ENCODE results near the gene PCCA. TPM values are rescaled to one million over a fixed set of nuclear protein-coding genes. Genes with fewer than 3 reads are reported as not detected.

Gene PCCA
- total and polyA plus RNA-seq, 2 donors (not counting 3 experiments of a cell fraction or from before 2014, with no cell fraction given): 5.7 to 20.2 TPM

- BruUV-seq (replicated peaks): no TSS peak
- Histone ChIP-seq H2AFZ (ENCODE audit: low read depth, low read length) (no peak overlapping the region), H3K9ac (replicated peaks; ENCODE audit: extremely low read depth, insufficient read depth, low read length) (no peak overlapping the region), H3K9me3 (replicated peaks; ENCODE audit: control insufficient read depth, insufficient read depth, low read length) (no peaks in the 10 kb centered on the region), H3K9me1 (replicated peaks; ENCODE audit: control insufficient read depth, extremely low read depth, insufficient read depth, low read length) (no peaks in the 10 kb centered on the region), H3K27ac (ENCODE audit: insufficient read depth, low read depth, low read length) (no peak overlapping the region), H3K79me2 (ENCODE audit: control insufficient read depth, insufficient read depth, low read length) (no peaks in the 10 kb centered on the region), H4K20me1 (replicated peaks; ENCODE audit: control insufficient read depth, extremely low read depth, insufficient read depth, low read length) (no peaks in the 10 kb centered on the region), H3K4me3 (replicated peaks in 1 of 3; ENCODE audit: insufficient read depth in 1 of 3, low read depth in 1 of 3, low read length in 3 of 3) (no peak overlapping the region), H3K27me3 (ENCODE audit: control insufficient read depth in 2 of 2, insufficient read depth in 2 of 2, low read length in 2 of 2) (no peaks in the 10 kb centered on the region), H3K36me3 (ENCODE audit: control insufficient read depth in 2 of 2, extremely low read depth in 1 of 2, insufficient read depth in 2 of 2, low read length in 2 of 2) (no peaks in the 10 kb centered on the region), H3K4me2 (ENCODE audit: insufficient read depth, low read length) (no peak overlapping the region), H3K4me1 (ENCODE audit: control insufficient read depth, extremely low read depth, insufficient read depth, low read length) (no peaks in the 10 kb centered on the region)
- dilution Hi-C loops (cut with MboI; ENCODE audit: extremely low pct_ligation_motif_present, low sequenced_read_pairs): no loop called here
- intact Hi-C loops (cut with micrococcal nuclease): no loop called here
- no peak for TF ChIP-seq CTCF (IDR thresholded peaks at IDR 0.05; ENCODE audit: extremely low read depth in 1 of 2, insufficient read depth in 1 of 2, low read depth in 1 of 2, low read length in 2 of 2)
- CTCF ChIA-PET: no interaction called here
- DNase-seq (ENCODE audit: low read depth, low spot score) (no peak), FAIRE-seq (no peak)
- POLR2A ChIA-PET: no interaction called here
Measured at GRCh38 chr13:100139817-100140216, 50.9 kb downstream of the PCCA start.

DNA sequence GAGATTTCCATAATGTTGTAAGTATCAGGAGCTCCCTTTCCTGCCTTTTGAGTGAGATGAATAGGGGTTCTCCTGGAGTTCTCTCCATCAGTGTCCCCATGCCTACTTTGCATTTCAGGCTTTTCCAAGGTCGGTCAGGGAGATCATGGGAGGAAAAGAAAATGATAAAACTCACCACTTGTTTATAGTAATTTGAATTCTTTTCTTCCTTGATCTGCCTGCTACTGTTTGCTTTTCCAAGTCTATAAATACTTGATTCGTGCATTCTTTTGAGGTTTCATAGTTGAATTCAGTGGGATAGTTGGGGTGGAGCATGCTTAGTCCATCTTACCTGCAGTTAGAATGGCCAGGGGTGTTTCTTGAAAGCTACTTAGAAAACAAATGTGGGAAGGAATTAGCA is 51.5 kb downstream of the PCCA start:
- no peaks in the 10 kb centered on the region for H3K36me3 ChIP-seq (ENCODE audit: control insufficient read depth in 2 of 2, extremely low read depth in 1 of 2, insufficient read depth in 2 of 2, low read length in 2 of 2)
- CTCF ChIA-PET: no interaction called here
- no peak overlapping the region for H2AFZ ChIP-seq (ENCODE audit: low read depth, low read length)
- H3K4me3 ChIP-seq (replicated peaks in 1 of 3; ENCODE audit: insufficient read depth in 1 of 3, low read depth in 1 of 3, low read length in 3 of 3): no peak overlapping the region
- H3K9me1 ChIP-seq (replicated peaks; ENCODE audit: control insufficient read depth, extremely low read depth, insufficient read depth, low read length): no peaks in the 10 kb centered on the region
- no peak for FAIRE-seq
- H3K9me3 ChIP-seq (replicated peaks; ENCODE audit: control insufficient read depth, insufficient read depth, low read length): no peaks in the 10 kb centered on the region
- no peaks in the 10 kb centered on the region for H4K20me1 ChIP-seq (replicated peaks; ENCODE audit: control insufficient read depth, extremely low read depth, insufficient read depth, low read length)
- TF ChIP-seq FOS (IDR thresholded peaks at IDR 0.05; ENCODE audit: borderline replicate concordance, insufficient read depth, low read length) (no peak), POLR2AphosphoS5 (IDR thresholded peaks at IDR 0.05; ENCODE audit: insufficient read depth, low read depth, low read length) (no peak), MYC (IDR thresholded peaks at IDR 0.05; ENCODE audit: low read depth, low read length) (no peak), JUN (IDR thresholded peaks at IDR 0.05; ENCODE audit: borderline replicate concordance, insufficient read depth, insufficient read length, low read depth) (no peak), EZH2 (IDR thresholded peaks at IDR 0.05; ENCODE audit: borderline replicate concordance, low read depth, low read length, severe bottlenecking) (no peak), GATA2 (IDR thresholded peaks at IDR 0.05; ENCODE audit: insufficient read depth, insufficient read length, low read depth, low read length) (no peak), POLR2A (IDR thresholded peaks at IDR 0.05; ENCODE audit: low read depth, low read length) (no peak), CTCF (IDR thresholded peaks at IDR 0.05; ENCODE audit: extremely low read depth in 1 of 2, insufficient read depth in 1 of 2, low read depth in 1 of 2, low read length in 2 of 2) (no peak)
- TF ChIP-seq, protein P1, sequence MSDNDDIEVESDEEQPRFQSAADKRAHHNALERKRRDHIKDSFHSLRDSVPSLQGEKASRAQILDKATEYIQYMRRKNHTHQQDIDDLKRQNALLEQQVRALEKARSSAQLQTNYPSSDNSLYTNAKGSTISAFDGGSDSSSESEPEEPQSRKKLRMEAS (IDR thresholded peaks at IDR 0.05; ENCODE audit: insufficient read depth, insufficient read length): no peak
- BruUV-seq (replicated peaks): no TSS peak
- no peak overlapping the region for H3K9ac ChIP-seq (replicated peaks; ENCODE audit: extremely low read depth, insufficient read depth, low read length)
- H3K27me3 ChIP-seq (ENCODE audit: control insufficient read depth in 2 of 2, insufficient read depth in 2 of 2, low read length in 2 of 2): no peaks in the 10 kb centered on the region
- POLR2A ChIA-PET: no interaction called here
- DNase-seq (ENCODE audit: low read depth, low spot score): no peak
- H3K4me2 ChIP-seq (ENCODE audit: insufficient read depth, low read length): no peak overlapping the region
- no peaks in the 10 kb centered on the region for H3K4me1 ChIP-seq (ENCODE audit: control insufficient read depth, extremely low read depth, insufficient read depth, low read length)
- intact Hi-C loops (cut with micrococcal nuclease) (no loop called here), dilution Hi-C loops (cut with MboI; ENCODE audit: extremely low pct_ligation_motif_present, low sequenced_read_pairs) (no loop called here)
- H3K79me2 ChIP-seq (ENCODE audit: control insufficient read depth, insufficient read depth, low read length): no peaks in the 10 kb centered on the region
- no peak overlapping the region for H3K27ac ChIP-seq (ENCODE audit: insufficient read depth, low read depth, low read length)
